GM19372 (cell line): ENCODE results near the gene NDUFA8.
"Not testable (repeated sequence)": the region's sequence is repeated elsewhere in the genome, so short reads cannot be mapped to it uniquely, and the experiment has no call there.

Experiments used
- ATAC-seq: cut with Tn5 transposase; IDR thresholded peaks from one replicate; pipeline ENCODE4 v1.9.1; 2021; ENCODE audit warnings: mild to moderate bottlenecking, low read depth, moderate library complexity; ENCODE audit not compliant: unreplicated experiment

NDUFA8 gene

DNA sequence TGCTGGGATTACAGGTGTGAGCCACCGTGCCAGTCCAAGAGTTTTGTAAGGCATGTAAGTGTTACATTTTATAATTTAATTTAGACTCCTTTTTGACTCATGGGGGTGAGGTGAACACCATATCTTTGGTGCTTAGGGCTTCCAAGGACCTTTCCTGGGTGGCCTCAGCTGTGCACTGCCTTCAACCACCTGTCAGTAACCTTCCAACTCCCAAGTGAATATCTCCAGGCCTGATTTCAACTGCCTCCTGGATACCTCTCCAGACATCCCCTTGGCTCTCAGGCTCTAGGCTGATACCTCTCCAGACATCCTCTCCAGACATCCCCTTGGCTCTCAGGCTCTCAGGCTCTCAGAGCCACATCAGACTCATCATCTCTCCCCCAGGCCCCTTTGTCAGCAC, 35.5 kb downstream of the NDUFA8 start:
- ATAC-seq = no peak

DNA sequence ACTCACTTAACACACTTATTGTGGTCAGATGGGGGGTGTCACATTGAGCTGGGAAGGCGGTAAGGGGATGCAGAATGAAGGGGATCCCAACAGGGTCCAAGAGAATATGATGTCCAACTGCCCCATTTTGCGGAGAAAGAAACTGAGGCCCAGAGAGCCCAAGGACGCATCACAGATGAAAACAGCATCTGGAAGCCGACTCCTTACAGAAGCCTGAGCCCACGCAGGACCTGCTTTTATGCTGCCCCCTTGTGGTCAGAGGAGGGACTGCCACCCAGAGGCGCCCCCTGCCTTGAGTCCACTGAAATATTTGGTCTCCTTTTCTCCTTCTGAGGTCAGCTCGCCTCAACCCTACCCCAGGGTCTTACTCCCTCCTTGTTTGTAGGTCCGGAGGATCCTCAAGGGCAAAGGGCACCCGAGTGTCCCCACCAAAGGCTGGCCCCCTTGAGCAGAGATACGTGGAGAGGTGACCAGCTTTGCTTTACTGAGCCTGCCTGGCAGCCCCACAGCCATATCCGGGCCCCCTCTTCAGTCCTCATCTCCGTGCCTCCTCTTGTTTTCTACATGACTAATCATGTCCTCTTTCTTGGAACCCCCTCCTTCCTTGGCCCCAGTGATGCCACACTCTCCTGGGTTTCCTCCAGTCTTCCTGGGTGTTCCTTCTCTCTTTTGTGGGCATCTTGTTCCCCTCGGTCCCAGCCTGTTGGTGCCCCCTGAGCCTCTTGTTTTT, 36.5 kb downstream of the NDUFA8 start:
- no peak for ATAC-seq

DNA sequence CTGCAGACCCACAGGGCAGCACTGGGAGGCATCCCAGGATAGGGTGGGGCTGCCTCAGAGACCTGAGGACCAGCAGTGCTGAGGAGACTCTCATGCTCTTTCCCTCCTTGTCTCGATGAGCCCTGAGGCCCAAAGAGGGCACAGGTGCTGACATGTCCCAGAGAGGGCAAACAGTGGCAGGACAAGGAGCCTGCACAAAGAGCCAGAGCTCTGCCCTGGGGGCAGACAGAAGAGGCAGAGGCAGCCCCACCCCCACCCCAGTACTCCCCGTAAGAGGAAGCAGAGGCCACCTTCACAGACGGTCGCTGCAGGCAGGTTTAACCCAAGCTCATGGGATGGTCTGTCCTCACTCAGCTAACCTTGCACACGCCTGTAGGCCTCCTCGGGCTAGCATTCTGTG, 37.1 kb downstream of the NDUFA8 start:
- no peak for ATAC-seq

DNA sequence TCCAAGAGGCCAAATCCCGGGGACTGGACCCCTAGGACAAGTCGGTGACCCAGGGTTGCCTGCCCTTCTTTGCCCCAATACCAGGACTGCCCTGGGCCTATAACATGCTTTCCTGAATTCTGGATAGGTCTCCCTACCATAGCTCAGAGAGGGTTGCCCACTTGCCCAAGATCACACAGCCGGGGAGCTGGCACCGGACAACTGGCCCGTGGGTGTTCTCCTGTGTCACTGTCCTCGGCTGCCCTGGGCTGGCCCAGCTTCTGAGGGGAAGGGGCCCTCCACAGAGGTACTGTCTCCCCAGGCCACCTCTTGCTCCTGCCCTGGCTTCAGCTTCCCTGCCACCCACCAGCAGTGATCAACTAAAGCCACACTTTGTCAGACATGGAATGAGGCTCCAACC, 37.6 kb downstream of the NDUFA8 start:
- ATAC-seq = no peak

DNA sequence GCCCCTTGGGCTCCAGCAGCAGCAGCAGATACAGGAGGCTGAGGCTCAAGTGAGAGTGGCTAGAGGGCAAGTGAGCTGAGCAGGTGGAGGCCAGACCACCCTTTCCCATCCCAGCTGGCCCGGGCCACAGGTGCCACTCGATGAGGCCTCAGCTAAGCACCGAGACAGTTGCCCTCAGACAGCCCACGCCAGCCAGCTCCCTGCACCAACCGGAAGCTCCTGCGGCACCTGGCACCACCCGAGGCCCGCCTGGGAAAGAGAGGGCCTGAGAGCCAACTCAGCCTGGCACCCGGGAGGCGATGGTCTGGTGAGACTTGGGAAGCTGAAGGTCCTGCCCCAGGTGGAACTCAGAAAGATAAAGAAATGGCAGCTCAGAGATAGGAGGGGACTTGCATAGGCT, 38.2 kb downstream of the NDUFA8 start:
- no peak for ATAC-seq

DNA sequence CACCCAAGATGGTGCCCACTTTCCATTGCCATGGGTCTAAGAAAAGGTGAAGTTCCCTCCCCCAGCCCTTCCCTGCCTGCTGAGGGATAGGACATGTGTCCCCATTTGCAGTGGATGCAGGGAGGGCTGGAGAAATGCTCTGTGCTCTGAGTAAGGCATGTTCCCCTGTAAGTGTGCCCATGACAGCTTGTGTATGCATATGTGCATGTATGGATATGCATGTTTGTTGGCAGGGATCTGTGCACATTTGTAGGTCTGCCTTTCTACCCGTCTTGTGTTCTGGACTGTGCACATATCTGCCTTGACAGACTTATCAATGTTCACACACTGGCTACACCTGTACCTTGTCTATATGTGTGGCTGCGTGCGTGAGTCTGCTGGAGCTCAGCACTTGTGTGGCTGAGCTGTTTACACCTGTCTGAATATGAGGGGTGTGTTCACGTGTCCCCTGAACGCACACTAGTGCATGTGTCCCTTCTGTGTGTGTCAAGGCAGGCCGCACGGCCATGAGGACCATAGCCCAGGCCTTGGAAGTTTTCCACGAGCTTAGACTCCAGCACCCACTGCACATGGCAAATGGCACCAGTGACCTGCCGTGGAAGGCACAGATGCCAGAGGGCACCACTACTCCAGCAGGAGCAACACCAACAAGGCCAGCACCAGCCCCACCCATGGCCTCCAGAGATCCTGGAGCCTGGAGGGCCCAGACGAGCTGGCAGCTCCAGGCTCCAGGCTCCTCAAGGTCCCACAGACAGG, 39.1 kb downstream of the NDUFA8 start:
- no peak for ATAC-seq

DNA sequence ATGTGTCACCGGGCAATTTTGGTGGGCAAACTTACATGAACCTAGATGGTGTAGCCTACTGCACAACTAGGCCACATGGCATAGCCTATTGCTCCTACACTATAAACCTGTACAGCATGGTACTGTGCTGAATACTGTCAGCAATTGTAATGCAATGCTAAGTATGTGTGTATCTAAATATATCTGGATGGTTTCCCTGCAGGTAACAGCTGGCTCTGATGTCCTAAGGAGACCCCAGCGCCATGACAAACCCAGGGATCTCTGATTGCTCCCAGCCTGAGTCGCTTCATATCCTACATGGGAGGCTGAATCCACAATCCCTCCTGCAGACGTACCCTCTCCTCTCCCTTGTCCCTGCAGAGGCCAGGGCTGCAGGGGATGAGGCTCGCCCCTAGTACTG, 39.9 kb downstream of the NDUFA8 start:
- no peak for ATAC-seq

DNA sequence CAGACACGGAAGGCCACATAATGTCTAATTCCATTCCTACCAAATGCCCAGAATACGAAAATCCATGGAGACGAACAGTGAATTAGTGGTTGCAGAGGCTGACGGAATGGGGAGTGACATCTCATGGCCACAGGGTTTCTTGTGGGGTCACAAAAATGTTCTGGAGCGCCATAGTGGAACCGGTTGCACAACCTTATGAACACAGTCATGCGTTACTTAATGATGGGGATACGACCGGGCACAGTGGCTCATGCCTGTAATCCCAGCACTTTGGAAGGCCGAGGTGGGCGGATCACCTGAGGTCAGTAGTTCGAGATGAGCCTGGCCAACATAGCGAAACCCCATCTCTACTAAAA, 40.4 kb downstream of the NDUFA8 start:
- ATAC-seq = no peak

DNA sequence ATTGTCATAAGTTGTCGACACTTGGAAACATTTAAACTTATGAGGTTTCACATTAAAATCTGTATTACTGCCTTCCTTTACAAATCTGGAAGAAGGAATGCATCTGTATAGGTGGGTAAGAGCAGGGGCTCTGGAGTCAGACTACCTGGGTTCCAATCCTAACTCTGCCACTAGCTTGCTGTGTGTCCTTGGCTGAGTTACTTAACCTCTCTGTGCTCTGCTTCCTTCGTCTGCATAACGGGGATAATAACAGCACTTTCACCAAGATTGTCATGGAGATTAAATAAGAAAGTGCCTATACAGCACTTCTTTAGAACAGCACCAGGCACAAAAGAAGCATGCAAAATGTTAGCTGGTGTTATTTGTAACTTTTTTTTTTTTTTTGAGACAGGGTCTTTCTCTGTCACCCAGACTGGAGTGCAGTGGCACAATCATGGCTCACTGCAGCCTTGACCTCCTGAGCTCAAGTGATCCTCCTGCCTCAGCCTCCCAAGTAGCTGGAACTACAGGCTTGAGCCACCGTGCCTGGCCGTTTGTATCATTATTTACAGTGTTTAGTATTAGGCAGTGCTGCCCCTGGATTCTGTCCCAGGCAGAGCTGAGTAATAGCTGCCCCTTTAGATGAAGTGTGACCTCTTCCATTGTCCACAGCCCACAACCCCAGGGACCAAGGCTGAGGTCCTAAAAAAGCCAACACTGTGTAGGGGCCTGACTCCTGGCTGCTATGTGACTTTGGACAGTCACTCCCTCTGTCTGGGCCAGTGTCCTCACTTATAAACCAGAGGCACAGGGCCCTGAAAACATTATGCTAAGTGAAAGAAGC, 41.0 kb downstream of the NDUFA8 start:
- ATAC-seq = no peak

DNA sequence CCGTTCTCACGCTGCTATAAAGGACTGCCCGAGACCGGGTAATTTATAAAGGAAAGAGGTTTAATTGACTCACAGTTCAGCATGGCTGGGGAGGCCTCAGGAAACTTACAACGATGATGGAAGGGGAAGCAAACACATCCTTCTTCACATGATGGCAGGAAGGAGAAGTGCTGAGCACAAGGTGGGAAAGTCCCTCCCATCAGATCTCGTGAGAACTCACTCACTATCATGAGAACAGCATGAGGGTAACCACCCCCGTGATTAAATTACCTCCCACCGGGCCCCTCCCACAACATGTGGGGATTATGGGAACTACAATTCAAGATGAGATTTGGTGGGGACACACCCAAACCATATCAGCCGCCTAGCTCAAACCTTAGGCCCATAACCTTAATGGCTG, 42.3 kb downstream of the NDUFA8 start:
- ATAC-seq = not testable (repeated sequence)

DNA sequence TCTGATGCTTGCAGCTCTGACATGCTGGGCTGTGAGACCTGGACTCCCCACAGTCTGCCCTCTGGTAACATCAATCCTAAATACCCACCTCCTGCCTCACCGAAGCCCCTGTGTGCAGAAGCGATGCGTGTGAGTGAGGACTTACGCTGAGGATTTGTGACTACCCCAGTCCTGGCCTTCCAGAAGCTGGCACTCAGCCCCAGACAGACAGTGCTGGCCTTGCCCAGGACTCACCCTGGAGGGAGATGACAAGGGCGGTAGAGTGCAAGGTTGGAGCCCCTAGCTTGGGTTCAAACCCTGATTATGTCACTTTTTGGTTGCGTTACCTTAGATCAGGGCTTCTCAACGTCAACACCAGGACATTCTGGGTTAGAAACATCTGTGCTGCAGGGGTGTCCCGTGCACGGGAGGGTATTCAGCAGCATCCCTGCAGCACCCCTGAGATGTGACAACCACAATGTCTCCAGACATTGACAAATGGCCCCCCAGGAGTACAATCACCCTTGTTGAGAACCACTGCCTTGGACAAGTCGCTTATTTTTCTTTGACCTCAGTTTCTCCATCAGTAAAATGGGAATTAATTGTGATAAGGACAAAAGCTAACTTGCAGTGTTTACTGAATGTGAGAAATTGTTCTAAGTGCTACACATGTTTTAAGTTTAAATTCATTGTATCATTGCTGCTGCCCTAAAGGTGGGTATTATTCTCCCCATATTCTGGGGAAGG, 43.0 kb downstream of the NDUFA8 start:
- ATAC-seq = no peak

DNA sequence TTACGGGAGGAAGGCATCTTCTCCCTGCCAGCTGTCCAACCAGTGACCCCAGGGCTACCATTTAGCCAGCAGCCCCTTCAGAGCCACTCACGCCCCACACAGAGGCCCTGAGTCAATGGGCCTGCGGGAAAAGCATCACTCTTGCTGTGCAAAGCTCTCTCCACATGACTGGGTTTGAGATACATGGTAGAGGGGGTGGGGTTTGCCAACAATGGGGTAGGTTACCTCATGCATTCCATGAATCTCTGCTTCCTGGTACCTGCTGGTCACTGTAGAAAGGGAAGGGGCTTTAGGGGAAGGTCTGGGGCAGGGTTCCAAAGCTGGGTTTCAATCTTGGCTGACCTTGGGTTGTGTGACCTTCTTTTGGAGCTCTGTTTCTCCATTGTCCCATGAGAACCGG, 43.5 kb downstream of the NDUFA8 start:
- no peak for ATAC-seq

DNA sequence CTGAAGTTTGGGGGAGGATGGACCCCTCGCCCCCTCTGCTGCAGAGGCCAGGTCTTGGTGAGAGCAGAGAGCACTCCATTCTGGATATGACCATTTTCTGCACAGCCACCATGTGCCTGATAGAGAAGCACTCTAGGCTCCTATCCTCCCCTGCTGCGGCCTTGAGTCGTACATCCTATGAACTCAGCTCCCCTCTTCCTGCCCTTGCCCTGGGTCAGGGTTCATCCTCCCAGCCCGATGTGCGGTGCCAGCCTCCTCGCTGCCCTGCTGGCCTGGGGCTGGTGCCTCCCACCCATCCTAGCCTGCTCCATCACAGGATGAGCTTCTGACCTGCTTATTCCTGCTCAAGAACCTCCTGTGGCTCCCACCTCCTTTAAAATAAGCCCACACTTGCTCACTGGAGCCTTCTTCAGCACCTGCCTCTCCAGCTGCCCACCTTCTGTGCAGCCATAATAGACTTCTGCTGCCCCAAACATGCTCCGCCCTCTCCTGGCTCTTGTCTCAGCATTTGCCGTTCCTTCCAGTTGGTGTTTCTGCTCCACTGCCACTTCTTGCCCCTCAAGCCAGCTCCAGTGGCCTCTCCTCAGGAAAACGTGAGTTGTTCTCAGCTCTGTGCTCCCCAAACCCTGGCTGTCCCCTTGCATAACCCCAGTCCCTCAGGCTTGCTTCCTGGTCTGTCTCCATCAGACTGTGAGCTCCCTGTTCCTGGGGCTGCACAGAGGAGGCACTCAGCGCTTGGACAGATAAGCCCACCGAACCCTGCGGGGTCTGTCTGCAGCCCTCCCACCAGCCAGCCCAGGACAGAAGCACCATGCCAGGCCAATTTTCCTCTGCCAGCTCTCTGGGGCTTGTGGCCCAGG, 44.2 kb downstream of the NDUFA8 start:
- no peak for ATAC-seq

DNA sequence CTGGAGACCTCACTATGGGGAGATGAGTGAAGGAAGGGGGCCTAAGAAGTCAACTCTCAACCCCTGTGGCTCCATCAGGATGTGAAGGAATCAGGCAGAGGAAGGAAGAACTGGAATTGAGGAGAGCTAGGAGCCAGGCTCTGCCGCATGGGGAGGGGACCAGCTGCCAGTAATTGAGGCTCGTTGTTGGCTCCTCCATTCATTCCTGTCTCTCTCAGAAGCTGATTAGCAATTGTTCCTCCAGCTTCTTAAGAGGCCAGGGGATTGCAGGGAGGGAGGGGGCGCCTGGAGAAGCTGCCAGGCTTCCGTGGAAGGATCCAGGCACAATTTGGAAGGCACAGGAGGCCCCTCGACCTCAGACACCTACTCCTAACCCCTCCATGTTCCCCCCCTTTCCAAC, 46.0 kb downstream of the NDUFA8 start:
- ATAC-seq = no peak

DNA sequence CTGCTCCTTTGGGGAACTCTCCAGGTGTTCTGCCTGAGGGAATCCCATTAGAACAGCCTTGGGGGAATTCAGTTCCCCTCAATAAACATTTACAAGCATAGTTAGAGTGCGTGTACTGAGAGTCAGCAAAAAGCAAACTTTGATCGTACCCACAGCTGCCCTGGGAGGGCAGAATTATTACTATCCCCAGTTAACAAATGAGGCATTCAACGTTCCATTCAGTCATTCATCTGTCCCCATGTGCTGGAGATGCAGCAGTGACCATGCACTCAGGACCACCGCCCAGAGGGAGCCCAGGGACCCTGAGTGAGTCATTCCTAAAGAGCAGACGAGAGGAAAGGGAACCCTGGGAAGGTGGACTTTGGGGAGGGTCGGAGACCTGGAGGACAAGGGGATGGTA, 47.3 kb downstream of the NDUFA8 start:
- ATAC-seq = no peak

DNA sequence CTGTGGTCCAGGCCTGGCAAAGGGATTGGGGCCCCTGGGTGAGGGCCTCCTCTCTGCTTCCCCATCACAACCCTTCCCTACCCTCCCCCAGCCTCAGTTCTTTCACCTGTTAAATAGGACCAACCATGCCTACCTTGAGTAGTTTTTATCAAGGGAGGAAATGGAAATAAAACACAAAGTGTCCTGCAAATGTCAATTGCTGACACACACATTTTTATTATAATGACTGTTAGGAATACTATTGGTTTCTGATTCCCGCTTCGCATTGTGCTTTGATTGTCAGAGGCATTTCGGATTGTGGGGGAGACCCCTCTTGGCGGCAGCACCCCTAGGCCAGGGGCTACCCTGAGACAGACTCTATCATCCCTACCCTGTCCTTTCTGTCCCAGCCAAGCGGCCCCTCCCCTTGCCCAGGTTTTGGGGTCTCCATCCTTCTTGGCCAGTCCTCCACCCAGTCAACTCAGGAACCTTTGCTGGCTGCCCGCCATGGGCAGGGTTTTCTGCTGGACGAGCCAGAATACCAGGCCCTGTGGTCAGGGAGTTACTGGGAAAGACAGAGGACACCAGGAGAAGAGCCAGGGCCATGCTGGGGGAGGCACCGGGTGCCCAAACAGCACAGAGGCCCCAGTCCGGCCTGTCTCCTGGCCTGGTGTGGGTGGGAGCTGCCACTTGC, 48.0 kb downstream of the NDUFA8 start:
- ATAC-seq = no peak

DNA sequence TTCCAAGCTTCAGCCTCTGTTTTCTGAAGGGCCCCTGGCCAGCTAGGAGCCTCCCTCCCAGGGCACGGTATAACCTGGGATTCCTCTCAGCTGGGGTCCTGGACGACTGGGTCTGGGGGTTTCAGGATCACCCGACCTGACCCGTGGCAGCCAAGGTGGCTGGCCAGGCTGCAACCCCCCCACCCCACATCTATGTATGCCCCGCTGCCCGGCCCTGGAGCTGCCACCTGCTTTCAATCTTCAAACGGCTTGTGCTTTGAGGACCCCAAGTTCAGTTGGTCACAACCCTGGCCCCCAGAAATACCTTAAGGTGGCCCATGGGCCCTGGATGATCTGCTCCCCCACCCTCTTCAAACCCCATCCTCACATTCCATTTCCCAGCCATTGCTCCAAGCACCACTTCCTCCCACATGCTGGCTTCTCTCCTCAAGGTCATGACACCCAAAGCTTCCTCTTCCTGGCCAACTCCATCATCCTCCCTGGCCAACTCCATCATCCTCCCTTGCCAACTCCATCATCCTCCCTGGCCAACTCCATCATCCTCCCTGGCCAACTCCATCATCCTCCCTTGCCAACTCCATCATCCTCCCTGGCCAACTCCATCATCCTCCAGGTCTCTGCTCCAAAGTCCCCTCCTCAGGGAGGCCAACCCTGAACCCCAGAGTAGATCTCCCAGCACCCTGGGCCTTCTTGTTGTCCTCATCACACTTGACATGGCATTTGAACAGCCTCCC, 49.3 kb downstream of the NDUFA8 start:
- no peak for ATAC-seq

DNA sequence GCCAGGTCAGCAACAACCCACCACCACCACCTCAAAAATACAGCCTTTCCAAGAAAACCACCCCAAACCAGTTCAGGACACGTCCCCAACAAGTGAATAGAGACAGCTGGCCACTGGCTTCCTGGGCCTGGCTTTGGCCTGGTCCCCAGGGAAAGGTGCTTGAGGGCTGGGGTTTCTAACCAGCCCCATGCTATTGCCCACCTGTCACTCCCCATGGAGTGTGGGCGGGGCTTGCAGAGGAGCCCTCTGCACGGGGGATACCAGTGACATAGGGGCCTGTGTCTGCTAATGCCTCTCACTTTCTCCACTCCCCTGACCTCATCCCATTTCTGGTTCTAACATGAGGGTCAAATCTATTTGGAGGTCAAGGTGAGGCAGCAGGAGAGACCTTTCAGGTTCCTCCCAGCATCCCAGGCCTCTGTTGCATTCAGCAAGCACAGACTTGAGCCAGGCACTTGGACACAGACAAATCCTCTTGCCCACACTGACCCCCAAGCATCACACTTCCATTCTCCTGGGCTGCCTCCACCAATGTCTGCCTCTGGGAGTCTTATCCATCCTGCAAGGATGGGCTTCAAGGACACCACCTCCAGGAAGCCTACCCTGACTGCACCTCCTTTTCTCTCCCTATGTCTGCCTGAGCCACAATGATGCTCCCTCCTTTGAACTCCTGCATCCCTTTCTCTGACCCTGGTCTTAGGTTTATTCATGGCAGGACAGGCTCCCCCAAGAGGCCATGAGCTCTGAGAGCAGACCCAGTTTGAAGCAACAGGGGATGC, 50.4 kb downstream of the NDUFA8 start:
- no peak for ATAC-seq
